RWPE2 (cell line): ENCODE measurements around the gene HRH2.
A peak's percentile ranks its signal among the peaks of the same experiment; 100 is the strongest.

Source experiments
- ATAC-seq: fragments of 200-7000 bp; cut with Tn5 transposase; 3 replicates; pipeline ENCODE4 v1.9.1; 2021; ENCODE audit warnings: low read depth
- DNase-seq: peaks from one replicate; pipeline ENCODE4 v3.0.0-alpha.2; 2020; ENCODE audit warnings: low spot score
- H3K27ac ChIP-seq: fragments of 450-650 bp; 2 replicates; pipeline ENCODE4 v1.5.1; 2017; ENCODE audit warnings: mild to moderate bottlenecking; ENCODE audit not compliant: poor library complexity, severe bottlenecking
- H3K27me3 ChIP-seq: fragments of 250-450 bp; sonication (Bioruptor Pico); 2 replicates; pipeline ENCODE4 v1.5.1; 2021; ENCODE audit warnings: mild to moderate bottlenecking, moderate library complexity; ENCODE audit not compliant: insufficient read depth, poor library complexity, severe bottlenecking
- H3K36me3 ChIP-seq: fragments of 250-450 bp; sonication (Bioruptor Pico); 2 replicates; pipeline ENCODE4 v1.5.1; 2020; ENCODE audit warnings: low read depth, mild to moderate bottlenecking, moderate library complexity
- H3K4me1 ChIP-seq: fragments of 250-450 bp; sonication (Bioruptor Pico); 2 replicates; pipeline ENCODE4 v1.5.1; 2021; ENCODE audit warnings: mild to moderate bottlenecking, moderate library complexity; ENCODE audit not compliant: insufficient read depth, poor library complexity, severe bottlenecking
- H3K4me3 ChIP-seq: fragments of 250-450 bp; sonication (Bioruptor Pico); 2 replicates; pipeline ENCODE4 v1.5.1; 2021; ENCODE audit warnings: mild to moderate bottlenecking, moderate library complexity; ENCODE audit not compliant: severe bottlenecking
- H3K9me3 ChIP-seq: fragments of 250-450 bp; sonication (Bioruptor Pico); 2 replicates; pipeline ENCODE4 v1.5.1; 2021; ENCODE audit warnings: mild to moderate bottlenecking, moderate library complexity; ENCODE audit not compliant: severe bottlenecking
- CTCF ChIP-seq: fragments of 450-650 bp; IDR thresholded peaks from one replicate; pipeline ENCODE4 v1.5.1; 2017; ENCODE audit warnings: mild to moderate bottlenecking, moderate library complexity; ENCODE audit not compliant: poor library complexity, severe bottlenecking

The HRH2 gene

GRCh38 chr5:175741556-175741955, 83.7 kb downstream of the HRH2 start:
- TF ChIP-seq CTCF = no peak
- Histone ChIP-seq H3K27ac (no peak overlapping the region), H3K27me3 (peaks cover 33% of the 10 kb centered on the region), H3K4me1 (no peaks in the 10 kb centered on the region), H3K9me3 (no peaks in the 10 kb centered on the region), H3K36me3 (no peaks in the 10 kb centered on the region), H3K4me3 (no peak overlapping the region)
- DNase-seq (no peak), ATAC-seq (no peak)

- no peak for DNase-seq
- H3K9me3 ChIP-seq = no peaks in the 10 kb centered on the region
- no peak for ATAC-seq
Measured at GRCh38 chr5:175742290-175742994, 84.6 kb downstream of the HRH2 start.

GRCh38 chr5:175743676-175744210, 85.9 kb downstream of the HRH2 start:
- H3K4me3 ChIP-seq = no peak overlapping the region
- TF ChIP-seq CTCF = no peak
- DNase-seq (no peak), ATAC-seq (peak; percentile 46; the same call in 2 of the 3 replicates)
- H3K36me3 ChIP-seq = no peaks in the 10 kb centered on the region
- H3K9me3 ChIP-seq = no peaks in the 10 kb centered on the region
- no peaks in the 10 kb centered on the region for H3K4me1 ChIP-seq
- H3K27ac ChIP-seq = no peak overlapping the region
- peaks cover 26% of the 10 kb centered on the region for H3K27me3 ChIP-seq

More at GRCh38 chr5:175742290-175742994, 84.6 kb downstream of the HRH2 start:
- Histone ChIP-seq H3K4me3 (no peak overlapping the region), H3K4me1 (no peaks in the 10 kb centered on the region), H3K27me3 (peaks cover 28% of the 10 kb centered on the region), H3K27ac (no peak overlapping the region), H3K36me3 (no peaks in the 10 kb centered on the region)
- TF ChIP-seq CTCF = no peak

- ATAC-seq (no peak), DNase-seq (no peak)
- H3K27me3 ChIP-seq = peaks cover 15% of the 10 kb centered on the region
- no peaks in the 10 kb centered on the region for H3K36me3 ChIP-seq
- no peak for TF ChIP-seq CTCF
- H3K27ac ChIP-seq = no peak overlapping the region
- H3K9me3 ChIP-seq = no peaks in the 10 kb centered on the region
- H3K4me1 ChIP-seq = no peaks in the 10 kb centered on the region
- H3K4me3 ChIP-seq = no peak overlapping the region
Measured at GRCh38 chr5:175745210-175745609, 87.3 kb downstream of the HRH2 start.

GRCh38 chr5:175746851-175747250, 89.0 kb downstream of the HRH2 start:
- no peaks in the 10 kb centered on the region for H3K4me1 ChIP-seq
- H3K27ac ChIP-seq = no peak overlapping the region
- DNase-seq (no peak), ATAC-seq (peak; percentile 76)
- no peak for TF ChIP-seq CTCF
- no peaks in the 10 kb centered on the region for H3K36me3 ChIP-seq
- H3K27me3 ChIP-seq = peaks cover 3% of the 10 kb centered on the region
- H3K9me3 ChIP-seq = no peaks in the 10 kb centered on the region
- H3K4me3 ChIP-seq = no peak overlapping the region
